NCI-H460 (cell line): ENCODE data around the gene ATAD5. TPM values are rescaled to one million over a fixed set of nuclear protein-coding genes. Genes with fewer than 3 reads are reported as not detected.

Experiments
- small RNA-seq, 2 experiments: library from RNA; depleted of rRNA; stranded (forward); fragments of <200 nt; gene quantifications; one replicate each; pipeline ENCODE3, GENCODE V24; 2014
- total RNA-seq: library from RNA; depleted of rRNA; stranded (reverse); fragments of >200 nt; shearing (Covaris generic); gene quantifications from 2 replicates; pipeline ENCODE4 v1.2.3, GENCODE V29; 2014; rRNA removed

Gene ATAD5
- total RNA-seq, 1 experiment from 2014 or later = 7.2 TPM

Small RNA genes lying within 50 kb of the gene (small RNA-seq; reads per million reads assigned to genes)
- gene RNU6-298P = 0 reads per million in 2 experiments

Other genes starting within 250 kb of the ATAD5 start
- 28.0 and 30.6 TPM in 2 replicates for gene CRLF3, start 7.3 kb upstream of the ATAD5 start, total RNA-seq
- 21.5 and 29.4 TPM in 2 replicates for gene TEFM, start 74.3 kb downstream of the ATAD5 start, total RNA-seq
- gene ADAP2, start 90.0 kb downstream of the ATAD5 start, total RNA-seq = 1.2 and 1.3 TPM in 2 replicates
- 27.0 and 27.3 TPM in 2 replicates for gene RNF135, start 139.1 kb downstream of the ATAD5 start, total RNA-seq